NCI-H2196 treated with DMSO at 0.1 percent for 48 hours (cell line): ENCODE data around the gene SWT1.
"Not testable (repeated sequence)": the region's sequence is repeated elsewhere in the genome, so short reads cannot be mapped to it uniquely, and the experiment has no call there.

Experiments
- DNase-seq: peaks from one replicate; lab custom pipeline; 2025; ENCODE audit not compliant: unreplicated experiment; lab: John Stamatoyannopoulos, UW

Gene SWT1

DNA sequence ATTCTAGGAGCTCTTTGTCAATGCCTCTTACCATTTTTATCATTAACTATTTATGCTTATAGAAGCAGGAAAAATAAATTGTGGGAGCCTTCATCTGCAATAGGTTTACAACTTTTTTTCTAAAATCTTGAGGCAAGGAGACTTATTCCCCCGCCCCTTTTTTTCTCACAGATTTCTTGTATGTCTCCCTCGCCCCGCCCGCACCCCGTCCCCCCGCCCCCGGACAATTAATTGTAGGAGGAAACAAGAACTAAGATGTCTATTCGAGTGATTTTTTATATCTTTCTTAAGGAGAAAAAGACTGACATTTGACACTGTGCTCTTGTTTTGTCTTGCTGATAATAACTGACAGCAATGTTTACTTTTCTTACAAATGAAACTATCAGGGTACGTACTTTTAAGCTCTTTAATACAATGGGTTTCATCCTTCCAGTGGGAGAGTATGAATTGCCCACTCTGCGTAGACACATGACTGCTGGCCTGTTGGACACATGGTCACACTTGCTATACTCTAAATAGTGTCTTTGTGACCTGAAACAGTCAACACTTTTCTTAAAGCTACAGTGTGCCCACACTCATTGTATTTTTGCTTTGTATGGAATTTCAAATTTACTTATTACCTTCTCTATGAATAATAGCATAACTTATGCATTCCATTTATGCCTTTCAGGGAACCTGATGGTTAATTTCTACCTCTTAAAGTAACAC, 161.6 kb downstream of the SWT1 start:
- DNase-seq = no peak

- no peak for DNase-seq
These were observed 162.1 kb downstream of the SWT1 start for GRCh38 chr1:185319139-185319475.

- not testable (repeated sequence) for DNase-seq
These were observed 164.1 kb downstream of the SWT1 start for GRCh38 chr1:185321104-185321503.

- DNase-seq = not testable (repeated sequence)
These were observed 164.8 kb downstream of the SWT1 start for GRCh38 chr1:185321653-185322221.

GRCh38 chr1:185322636-185323035, 165.7 kb downstream of the SWT1 start:
- no peak for DNase-seq

- DNase-seq = no peak
These were observed 167.2 kb downstream of the SWT1 start for GRCh38 chr1:185324118-185324517.

GRCh38 chr1:185325413-185325812, 168.4 kb downstream of the SWT1 start:
- DNase-seq = no peak

- no peak for DNase-seq
These were observed 171.3 kb downstream of the SWT1 start for GRCh38 chr1:185328255-185328654.

DNA sequence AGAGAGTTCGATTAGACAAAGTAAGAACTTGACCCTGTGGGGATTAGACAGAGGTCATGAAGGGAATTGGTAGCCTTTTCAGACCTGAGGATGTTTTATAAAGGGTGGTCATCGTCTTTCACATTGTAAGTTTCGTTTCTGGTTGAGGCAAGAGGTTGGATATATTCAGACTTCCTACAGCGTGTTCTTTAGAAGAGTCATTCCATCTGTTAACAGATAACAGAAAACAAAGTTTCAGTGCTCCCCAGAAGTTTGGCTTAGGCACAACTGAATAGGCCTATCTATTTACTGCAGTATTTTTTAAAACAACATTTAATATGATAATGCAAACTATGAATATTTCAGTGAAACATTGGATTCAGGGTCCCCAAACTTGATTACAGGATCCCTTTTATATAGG, 177.2 kb downstream of the SWT1 start:
- no peak for DNase-seq

DNA sequence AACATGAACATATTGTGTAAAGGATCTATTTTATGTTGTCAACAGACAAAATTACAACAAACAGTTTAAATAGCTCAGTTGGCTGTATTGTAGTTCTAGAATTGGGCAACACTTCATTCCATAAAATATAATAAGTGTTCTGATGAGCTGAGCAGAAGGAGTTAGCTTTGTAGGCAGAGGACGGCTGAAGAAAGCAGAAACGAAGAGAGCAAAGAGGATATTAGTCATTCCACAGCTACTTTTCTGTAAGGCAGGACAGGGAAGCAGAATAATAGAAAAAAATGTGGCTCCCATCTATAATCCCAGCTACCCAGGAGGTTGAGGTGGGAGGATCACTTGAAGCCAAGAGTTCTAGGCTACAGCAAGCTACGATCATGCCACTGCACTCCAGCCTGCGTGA, 180.3 kb downstream of the SWT1 start:
- no peak for DNase-seq

GRCh38 chr1:185338719-185339622, 182.0 kb downstream of the SWT1 start:
- no peak for DNase-seq

GRCh38 chr1:185341196-185341781, 184.3 kb downstream of the SWT1 start:
- DNase-seq = no peak
